Breast epithelium (tissue), 3 donors: ENCODE results near the gene ZNF655.

Experiments
- CTCF ChIP-seq, 3 donors: fragments of 450-650 bp; IDR thresholded peaks; one replicate each; pipeline ENCODE4 v1.5.1; 2016 to 2017; ENCODE audit warnings: antibody characterized with exemption in 3 of 3, mild to moderate bottlenecking in 3 of 3, moderate library complexity in 3 of 3
- POLR2A ChIP-seq: fragments of 450-650 bp; IDR thresholded peaks from one replicate; pipeline ENCODE4 v1.6.1; 2016; ENCODE audit warnings: antibody characterized with exemption, mild to moderate bottlenecking, moderate library complexity

DNA sequence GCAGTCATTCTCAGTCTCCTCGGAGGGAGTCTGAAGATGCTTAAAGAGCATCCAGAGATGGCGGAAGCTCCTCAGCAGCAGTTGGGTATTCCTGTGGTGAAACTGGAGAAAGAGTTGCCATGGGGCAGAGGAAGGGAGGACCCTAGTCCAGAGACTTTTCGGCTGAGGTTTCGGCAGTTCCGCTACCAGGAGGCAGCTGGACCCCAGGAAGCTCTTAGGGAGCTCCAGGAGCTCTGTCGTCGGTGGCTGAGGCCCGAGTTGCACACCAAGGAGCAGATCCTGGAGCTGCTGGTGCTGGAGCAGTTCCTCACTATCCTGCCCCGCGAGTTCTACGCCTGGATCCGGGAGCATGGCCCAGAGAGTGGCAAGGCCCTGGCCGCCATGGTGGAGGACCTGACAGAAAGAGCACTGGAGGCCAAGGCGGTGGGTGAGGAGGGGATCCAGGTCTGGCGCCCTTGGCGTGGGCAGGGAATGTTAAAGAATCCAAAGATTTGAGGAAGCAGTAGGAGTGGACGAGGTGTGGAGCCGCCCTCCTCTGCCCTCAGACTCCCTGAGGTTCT lies 61.2 kb downstream of the ZNF655 start:
- TF ChIP-seq POLR2A (no peak), CTCF (IDR thresholded peaks at IDR 0.05) (no peak)
